OCI-LY1 (cell line): ENCODE data around the gene CBFA2T2.
"Not testable (repeated sequence)": the region's sequence is repeated elsewhere in the genome, so short reads cannot be mapped to it uniquely, and the experiment has no call there.

Experiments used
- H2AFZ ChIP-seq: fragments of 200-600 bp; sonication (generic), shearing (Covaris generic); 2 replicates; pipeline ENCODE4 v1.6.0; 2014; ENCODE audit warnings: antibody characterized with exemption, mild to moderate bottlenecking, low read length
- H3F3A ChIP-seq: fragments of 200-600 bp; sonication (generic), shearing (Covaris generic); 2 replicates; pipeline ENCODE4 v1.6.0; 2014; ENCODE audit warnings: mild to moderate bottlenecking, antibody characterized with exemption, low read length, moderate library complexity; ENCODE audit not compliant: insufficient read depth
- H3K27ac ChIP-seq: fragments of 200-600 bp; sonication (generic); 2 replicates; pipeline ENCODE4 v1.5.1; 2014; ENCODE audit warnings: low read length, mixed run types, mild to moderate bottlenecking, low read depth; ENCODE audit not compliant: poor library complexity, severe bottlenecking
- H3K27me3 ChIP-seq: fragments of 200-600 bp; sonication (generic); 2 replicates; pipeline ENCODE4 v1.6.0; 2014; ENCODE audit warnings: antibody characterized with exemption, mild to moderate bottlenecking, low read length, moderate library complexity; ENCODE audit not compliant: insufficient read depth
- H3K36me3 ChIP-seq: fragments of 200-600 bp; sonication (generic); 2 replicates; pipeline ENCODE4 v1.6.1; 2014; ENCODE audit warnings: mild to moderate bottlenecking, antibody characterized with exemption, low read length, moderate library complexity, mixed read lengths; ENCODE audit not compliant: insufficient read depth
- H3K4me1 ChIP-seq: fragments of 200-600 bp; sonication (generic); 2 replicates; pipeline ENCODE4 v1.5.1; 2014; ENCODE audit warnings: mild to moderate bottlenecking, low read length, moderate library complexity; ENCODE audit not compliant: insufficient read depth, severe bottlenecking
- H3K4me2 ChIP-seq: fragments of 200-600 bp; sonication (generic), shearing (Covaris generic); 2 replicates; pipeline ENCODE4 v1.6.1; 2014; ENCODE audit warnings: low read length
- H3K4me3 ChIP-seq: fragments of 200-600 bp; sonication (generic); 2 replicates; pipeline ENCODE4 v1.5.1; 2014; ENCODE audit warnings: low read length, low read depth, mild to moderate bottlenecking, mixed read lengths; ENCODE audit not compliant: poor library complexity, severe bottlenecking
- H3K79me2 ChIP-seq: fragments of 200-600 bp; shearing (Covaris generic); 2 replicates; pipeline ENCODE4 v1.6.1; 2016; ENCODE audit warnings: mixed run types, low read length, mixed read lengths; ENCODE audit not compliant: insufficient read depth
- H3K9ac ChIP-seq: fragments of 200-600 bp; sonication (generic), shearing (Covaris generic); 2 replicates; pipeline ENCODE4 v1.6.1; 2014; ENCODE audit warnings: mild to moderate bottlenecking, low read length, mixed read lengths
- H3K9me2 ChIP-seq: fragments of 200-600 bp; sonication (generic), shearing (Covaris generic); 2 replicates; pipeline ENCODE4 v1.6.1; 2014; ENCODE audit warnings: low read depth, mild to moderate bottlenecking, low read length, mixed read lengths
- H3K9me3 ChIP-seq: fragments of 200-600 bp; shearing (Covaris generic); 2 replicates; pipeline ENCODE4 v1.6.1; 2014; ENCODE audit warnings: low read length, mixed read lengths
- H4K20me1 ChIP-seq: fragments of 200-600 bp; sonication (generic), shearing (Covaris generic); 2 replicates; pipeline ENCODE4 v1.6.0; 2016; ENCODE audit warnings: mild to moderate bottlenecking, low read length; ENCODE audit not compliant: insufficient read depth
- CTCF ChIP-seq: fragments of 200-600 bp; sonication (generic), shearing (Covaris generic); IDR thresholded peaks from 2 replicates; pipeline ENCODE4 v1.5.1; 2017; ENCODE audit warnings: mild to moderate bottlenecking, antibody characterized with exemption, low read length, moderate library complexity, mixed read lengths
- EZH2 ChIP-seq: fragments of 200-600 bp; sonication (generic), shearing (Covaris generic); IDR thresholded peaks from 2 replicates; pipeline ENCODE4 v1.8.0; 2017; ENCODE audit warnings: borderline replicate concordance, mixed run types, mild to moderate bottlenecking, antibody characterized with exemption, low read length, moderate library complexity, mixed read lengths

Gene CBFA2T2

GRCh38 chr20:33559212-33559611, 69.3 kb downstream of the CBFA2T2 start:
- peaks cover 43% of the 10 kb centered on the region for H3K4me1 ChIP-seq
- no peak overlapping the region for H3K4me2 ChIP-seq
- H3K9me2 ChIP-seq: no peaks in the 10 kb centered on the region
- no peak overlapping the region for H3K9ac ChIP-seq
- no peak overlapping the region for H3K27ac ChIP-seq
- no peak for TF ChIP-seq EZH2
- TF ChIP-seq CTCF: no peak
- H3K79me2 ChIP-seq: no peaks in the 10 kb centered on the region
- H2AFZ ChIP-seq: no peak overlapping the region
- H4K20me1 ChIP-seq: no peaks in the 10 kb centered on the region
- no peak overlapping the region for H3K4me3 ChIP-seq
- peaks cover 4% of the 10 kb centered on the region; the same call in 1 of the 2 replicates for H3F3A ChIP-seq
- no peaks in the 10 kb centered on the region for H3K36me3 ChIP-seq
- no peaks in the 10 kb centered on the region for H3K27me3 ChIP-seq
- H3K9me3 ChIP-seq: no peaks in the 10 kb centered on the region

DNA sequence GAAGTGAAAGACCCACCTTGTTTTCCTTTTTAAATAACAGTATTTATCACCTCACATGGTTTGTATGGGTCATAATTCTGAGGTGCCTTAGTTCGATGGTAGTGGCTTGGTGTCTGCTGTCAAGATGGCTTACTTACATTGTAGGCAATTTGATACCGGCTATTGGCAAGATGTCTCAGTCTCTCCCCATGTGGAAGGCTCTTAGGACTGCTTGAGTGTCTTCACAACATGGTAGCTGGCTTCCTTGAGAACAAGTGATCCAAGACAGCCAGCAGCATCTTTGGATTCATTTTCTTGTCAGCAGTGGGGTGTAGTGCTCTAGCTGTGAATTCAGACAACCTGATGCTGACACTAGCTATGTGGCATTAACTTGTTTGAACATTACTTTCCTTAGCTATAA, 70.1 kb downstream of the CBFA2T2 start:
- Histone ChIP-seq H3K79me2 (no peaks in the 10 kb centered on the region), H3K27ac (peak overlapping the region; percentile 50), H3K4me2 (no peak overlapping the region), H3K9me2 (no peaks in the 10 kb centered on the region), H3K27me3 (no peaks in the 10 kb centered on the region), H3K36me3 (no peaks in the 10 kb centered on the region), H3K9me3 (no peaks in the 10 kb centered on the region), H3K4me1 (peaks cover 35% of the 10 kb centered on the region), H3F3A (no peaks in the 10 kb centered on the region), H4K20me1 (no peaks in the 10 kb centered on the region), H2AFZ (no peak overlapping the region), H3K4me3 (no peak overlapping the region), H3K9ac (no peak overlapping the region)
- TF ChIP-seq EZH2 (no peak), CTCF (no peak)

GRCh38 chr20:33561053-33561452, 71.2 kb downstream of the CBFA2T2 start:
- H3K9me3 ChIP-seq, H2AFZ ChIP-seq, H3K4me3 ChIP-seq, H3K27me3 ChIP-seq, H3K36me3 ChIP-seq, H3F3A ChIP-seq, H3K4me2 ChIP-seq, H3K27ac ChIP-seq, H3K9me2 ChIP-seq, H3K9ac ChIP-seq, H3K79me2 ChIP-seq, H4K20me1 ChIP-seq: not testable (repeated sequence)
- peaks cover 25% of the 10 kb centered on the region for H3K4me1 ChIP-seq
